Measurements from ENCODE around the gene CHD2. TPM values are rescaled to one million over a fixed set of nuclear protein-coding genes. Genes with fewer than 3 reads are reported as not detected.

The CHD2 gene
- total RNA-seq, 1 experiment from 2014 or later = 63.3 TPM

DNA sequence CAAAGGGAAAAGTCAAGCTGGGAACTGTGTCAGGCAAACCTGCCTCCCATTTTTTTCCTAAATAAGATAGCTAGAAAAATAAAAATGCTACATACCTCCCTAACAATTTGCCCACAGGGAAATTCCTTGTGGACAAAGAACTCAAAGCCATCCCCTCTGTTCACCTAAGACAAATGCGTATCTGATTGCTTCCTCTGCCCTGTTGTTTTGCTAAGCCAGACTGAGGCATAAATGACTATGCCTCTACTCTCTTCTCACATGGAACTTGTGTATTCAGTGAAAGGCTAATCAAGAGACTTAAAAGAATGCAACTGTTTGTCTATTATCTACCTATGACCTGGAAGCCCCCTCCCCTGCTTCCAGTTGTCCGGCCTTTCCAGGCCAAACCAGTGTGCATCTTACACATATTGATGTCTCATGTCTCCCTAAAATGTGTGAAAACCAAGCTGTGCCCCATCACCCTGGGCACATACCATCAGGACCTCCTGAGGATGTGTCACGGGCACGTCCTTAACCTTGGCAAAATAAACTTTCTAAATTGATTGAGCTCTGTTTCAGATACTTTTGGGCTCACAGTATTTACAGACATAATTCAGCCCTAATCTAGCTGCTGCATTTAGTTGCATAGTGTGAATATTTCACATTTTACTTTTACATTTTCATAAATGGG is 15.8 kb downstream of the CHD2 start:
- no peak for DNase-seq
- Histone ChIP-seq H2BK12ac (ENCODE audit: insufficient read length, low read depth, low read length) (no peak overlapping the region), H2AFZ (ENCODE audit: low read length) (no peak overlapping the region), H3K23me2 (ENCODE audit: insufficient read length, low read depth, low read length, poor library complexity, severe bottlenecking) (no peaks in the 10 kb centered on the region), H3K14ac (ENCODE audit: insufficient read depth, low read length) (no peak overlapping the region), H3K4ac (ENCODE audit: low read depth, low read length) (no peak overlapping the region), H3K18ac (ENCODE audit: insufficient read length, low read depth, low read length) (no peak overlapping the region), H3K56ac (ENCODE audit: insufficient read length, low read depth, low read length) (no peak overlapping the region), H2AK5ac (ENCODE audit: insufficient read length, low read length) (no peak overlapping the region), H3K27me3 (ENCODE audit: insufficient read depth, low read length) (no peaks in the 10 kb centered on the region), H4K5ac (ENCODE audit: insufficient read length, low read depth, low read length) (no peak overlapping the region), H3T11ph (ENCODE audit: low read length) (no peak overlapping the region), H3K79me2 (ENCODE audit: insufficient read depth, low read length) (peaks cover 25% of the 10 kb centered on the region), H4K20me1 (ENCODE audit: control insufficient read depth, insufficient read depth, insufficient read length) (no peaks in the 10 kb centered on the region), H3K23ac (ENCODE audit: insufficient read length, low read depth, low read length) (no peak overlapping the region), H3K9ac (ENCODE audit: extremely low read depth, insufficient read length, low read length) (peak overlapping the region; percentile 17), H4K8ac (replicated peaks; ENCODE audit: insufficient read length, low read depth, low read length) (no peak overlapping the region), H2BK5ac (ENCODE audit: insufficient read length, low read length) (peak overlapping the region; percentile 23), H3K9me3 (ENCODE audit: control insufficient read depth, low read depth, low read length) (no peaks in the 10 kb centered on the region), H2BK20ac (ENCODE audit: low read depth, low read length, poor library complexity, severe bottlenecking) (no peak overlapping the region), H3K4me1 (ENCODE audit: insufficient read depth, low read length) (peaks cover 8% of the 10 kb centered on the region; the same call in 1 of the 2 replicates), H3K27ac (ENCODE audit: insufficient read length, low read depth, low read length) (peak overlapping the region; percentile 44), H2BK120ac (ENCODE audit: low read depth, low read length, poor library complexity, severe bottlenecking) (no peak overlapping the region), H3K79me1 (ENCODE audit: insufficient read depth, low read depth, low read length, poor library complexity, severe bottlenecking) (no peaks in the 10 kb centered on the region), H4K91ac (ENCODE audit: insufficient read length, low read depth, low read length) (no peak overlapping the region), H2BK15ac (ENCODE audit: low read depth, low read length) (no peak overlapping the region), H3K4me2 (ENCODE audit: insufficient read depth, insufficient read length, low read length) (no peak overlapping the region)
- no peak overlapping the region for H3K4me3 Mint-ChIP-seq
- no peaks in the 10 kb centered on the region for H3K27me3 Mint-ChIP-seq (ENCODE audit: low read depth)
- H3K4me1 Mint-ChIP-seq = peaks cover 69 to 71% of the 10 kb centered on the region in 2 experiments
- peak overlapping the region; percentile 71 to 96 (median 95); a peak in 6 of 7 replicates for H3K27ac Mint-ChIP-seq
- WGBS (ENCODE audit: extremely low coverage, insufficient read length, low lambda C conversion rate) = no CpG with 5 or more reads among the region's 4 CpGs
- H3K36me3 Mint-ChIP-seq (ENCODE audit: insufficient read depth in 1 of 3, low read depth in 3 of 3) = peaks cover 9 to 23% (median 17%) of the 10 kb centered on the region in 3 experiments
- TF ChIP-seq, protein P1, sequence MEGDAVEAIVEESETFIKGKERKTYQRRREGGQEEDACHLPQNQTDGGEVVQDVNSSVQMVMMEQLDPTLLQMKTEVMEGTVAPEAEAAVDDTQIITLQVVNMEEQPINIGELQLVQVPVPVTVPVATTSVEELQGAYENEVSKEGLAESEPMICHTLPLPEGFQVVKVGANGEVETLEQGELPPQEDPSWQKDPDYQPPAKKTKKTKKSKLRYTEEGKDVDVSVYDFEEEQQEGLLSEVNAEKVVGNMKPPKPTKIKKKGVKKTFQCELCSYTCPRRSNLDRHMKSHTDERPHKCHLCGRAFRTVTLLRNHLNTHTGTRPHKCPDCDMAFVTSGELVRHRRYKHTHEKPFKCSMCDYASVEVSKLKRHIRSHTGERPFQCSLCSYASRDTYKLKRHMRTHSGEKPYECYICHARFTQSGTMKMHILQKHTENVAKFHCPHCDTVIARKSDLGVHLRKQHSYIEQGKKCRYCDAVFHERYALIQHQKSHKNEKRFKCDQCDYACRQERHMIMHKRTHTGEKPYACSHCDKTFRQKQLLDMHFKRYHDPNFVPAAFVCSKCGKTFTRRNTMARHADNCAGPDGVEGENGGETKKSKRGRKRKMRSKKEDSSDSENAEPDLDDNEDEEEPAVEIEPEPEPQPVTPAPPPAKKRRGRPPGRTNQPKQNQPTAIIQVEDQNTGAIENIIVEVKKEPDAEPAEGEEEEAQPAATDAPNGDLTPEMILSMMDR (conservative IDR thresholded peaks at IDR 0.05) = no peak
- no peaks in the 10 kb centered on the region for H3K9me3 Mint-ChIP-seq

Measured in H9 (cell line).